ENCODE results near the gene LPCAT2.

The LPCAT2 gene

GRCh38 chr16:55480228-55480655 lies 28.6 kb upstream of the LPCAT2 start:
- no peak for DNase-seq

- no peak for DNase-seq
These were observed 27.8 kb upstream of the LPCAT2 start for GRCh38 chr16:55481023-55481422.

- DNase-seq, result no peak
These were observed 26.8 kb upstream of the LPCAT2 start for GRCh38 chr16:55482056-55482455.

DNA sequence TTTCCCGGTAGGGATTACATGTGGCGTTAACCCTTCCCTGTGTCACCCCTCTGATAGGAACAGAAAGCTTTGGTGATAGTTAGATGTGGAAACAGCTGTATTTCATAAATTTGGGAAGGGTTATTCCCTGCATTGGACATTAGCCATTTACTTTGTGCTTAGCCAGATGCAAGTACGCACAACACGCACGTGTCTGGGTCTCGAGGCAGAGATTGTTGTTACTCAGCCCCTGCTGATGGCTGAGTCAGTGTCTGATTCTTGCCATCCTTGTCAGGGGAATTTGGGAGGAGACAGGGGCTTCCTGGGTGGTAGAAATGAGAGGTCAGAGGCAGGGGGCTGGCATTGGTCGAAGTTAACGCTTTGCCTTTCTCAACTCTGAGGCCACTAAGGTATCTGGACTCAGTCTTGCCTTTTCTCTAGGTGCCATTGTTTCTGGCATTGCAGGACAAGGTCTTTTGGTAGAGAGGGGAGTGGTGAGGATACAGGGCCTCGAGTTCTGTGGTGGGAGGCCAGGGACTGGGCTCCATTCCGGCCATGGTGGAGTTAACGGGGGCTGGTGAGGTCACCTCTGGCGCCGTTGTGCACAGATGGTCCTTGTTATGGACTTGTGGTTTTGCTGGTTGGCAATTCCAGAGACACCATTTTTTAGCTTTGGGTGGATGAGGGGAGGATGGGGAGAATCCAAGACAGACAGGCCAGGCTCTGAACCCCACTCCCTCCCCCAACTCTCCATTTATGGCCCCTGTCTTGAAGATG lies 21.6 kb upstream of the LPCAT2 start:
- DNase-seq, result no peak

- DNase-seq, result no peak
These were observed 20.6 kb upstream of the LPCAT2 start for GRCh38 chr16:55488306-55488705.

- DNase-seq, result no peak
These were observed 19.5 kb upstream of the LPCAT2 start for GRCh38 chr16:55489119-55489955.

GRCh38 chr16:55489956-55490265 lies 19.0 kb upstream of the LPCAT2 start:
- DNase-seq, result no peak

DNA sequence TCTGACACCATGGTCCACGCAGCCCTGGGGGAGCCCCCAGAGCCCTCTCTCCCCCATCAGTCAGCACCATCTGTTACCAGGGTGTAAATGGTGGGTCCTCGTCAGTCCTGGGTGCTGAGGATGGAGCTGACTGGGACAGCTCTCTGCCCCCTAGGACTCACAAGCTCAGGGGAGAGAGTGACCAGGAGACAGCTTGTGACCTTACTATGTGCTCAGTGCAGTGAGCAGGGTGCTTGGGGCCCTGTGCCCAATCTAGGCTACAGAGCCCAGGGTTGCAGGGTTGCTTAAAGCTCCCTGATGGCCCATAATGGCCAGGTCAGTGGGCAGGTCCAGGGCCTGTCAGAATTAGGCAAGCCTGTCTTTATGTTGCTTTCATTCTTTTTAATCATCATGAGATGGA lies 18.6 kb upstream of the LPCAT2 start:
- no peak for DNase-seq

- DNase-seq, result no peak
These were observed 17.2 kb upstream of the LPCAT2 start for GRCh38 chr16:55491691-55492090.

GRCh38 chr16:55492756-55493380 lies 16.0 kb upstream of the LPCAT2 start:
- no peak for DNase-seq

DNA sequence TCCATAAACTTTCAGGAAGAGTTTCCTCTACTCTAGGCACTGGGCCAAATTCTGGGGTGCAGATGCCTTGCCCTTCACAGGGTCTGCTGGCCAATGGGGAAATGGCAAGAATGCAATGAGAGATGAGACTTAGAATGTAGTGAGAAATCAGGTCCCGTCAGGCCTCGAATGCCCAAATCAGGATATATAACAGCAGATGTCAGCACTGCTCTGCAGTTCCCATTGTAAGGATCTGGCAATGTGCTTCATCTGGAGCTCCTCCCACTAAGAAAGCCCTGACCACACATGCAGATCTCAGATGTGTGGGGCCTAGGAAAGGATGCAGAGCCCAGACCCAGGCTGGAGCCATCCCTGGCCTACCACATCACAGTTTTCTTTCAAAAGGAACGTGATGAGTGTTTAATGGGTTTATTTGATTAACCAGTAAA lies 13.9 kb upstream of the LPCAT2 start:
- no peak for DNase-seq

GRCh38 chr16:55495616-55496289 lies 13.1 kb upstream of the LPCAT2 start:
- DNase-seq, result no peak

GRCh38 chr16:55496509-55497145 lies 12.2 kb upstream of the LPCAT2 start:
- no peak for DNase-seq

DNA sequence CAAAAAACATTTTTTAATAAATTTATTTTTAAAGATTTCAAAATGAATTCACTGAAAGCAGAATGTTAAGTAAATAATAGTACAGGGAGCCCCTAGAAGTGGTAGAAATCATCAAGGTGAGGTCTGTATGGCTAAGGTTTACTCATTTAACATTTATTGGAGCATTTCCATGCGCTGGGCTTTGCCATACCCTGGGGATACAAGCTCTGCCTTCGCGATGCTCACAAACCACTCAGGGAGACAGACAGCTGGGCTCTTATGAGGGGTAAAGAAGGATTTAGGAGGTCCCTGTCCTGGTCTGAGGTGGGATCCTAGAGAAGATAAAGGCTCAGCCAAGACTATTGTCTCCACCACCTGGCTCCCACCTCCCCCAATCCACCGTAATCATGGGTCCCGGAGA lies 11.3 kb upstream of the LPCAT2 start:
- DNase-seq, result no peak

- DNase-seq, result no peak
These were observed 10.8 kb upstream of the LPCAT2 start for GRCh38 chr16:55498101-55498500.

- DNase-seq, result no peak
These were observed 9.6 kb upstream of the LPCAT2 start for GRCh38 chr16:55499281-55499680.

GRCh38 chr16:55499951-55500529 lies 8.8 kb upstream of the LPCAT2 start:
- DNase-seq, result no peak

DNA sequence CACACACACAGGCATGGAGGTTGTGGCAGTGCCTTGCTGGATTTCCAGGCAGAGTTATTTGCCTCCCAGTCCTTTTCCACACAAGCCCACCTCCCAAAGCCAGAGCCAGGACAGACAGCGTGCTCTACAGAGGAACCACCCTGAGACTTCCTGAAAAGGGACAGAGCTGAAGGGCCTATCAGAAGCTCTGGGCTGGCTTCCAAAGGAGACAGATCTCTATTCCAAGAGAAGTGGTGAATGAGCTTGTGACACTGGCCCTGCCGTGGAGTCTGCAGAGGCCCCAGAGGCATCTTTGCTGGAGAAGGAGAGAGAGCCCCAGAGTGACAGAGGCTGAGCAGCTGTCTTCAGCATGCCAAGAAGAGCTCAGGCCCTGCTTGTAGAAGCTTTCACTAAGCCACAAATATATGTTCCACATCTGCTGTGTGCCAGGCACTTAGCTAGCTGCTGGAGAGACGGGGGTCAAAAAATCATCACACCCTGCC lies 8.3 kb upstream of the LPCAT2 start:
- no peak for DNase-seq

- DNase-seq, result no peak
These were observed 7.1 kb upstream of the LPCAT2 start for GRCh38 chr16:55501549-55502322.

GRCh38 chr16:55502801-55503366 lies 6.0 kb upstream of the LPCAT2 start:
- DNase-seq, result no peak

All from activated T-cell treated with anti-CD3 and anti-CD28 coated beads, Interleukin-2, amount 50 U/mL, for 1 hour (primary cell).